GM12865 (cell line): Measurements from ENCODE around the gene C18orf54.
"Not testable (repeated sequence)": the region's sequence is repeated elsewhere in the genome, so short reads cannot be mapped to it uniquely, and the experiment has no call there.

Experiments
- DNase-seq: peaks from one replicate; pipeline ENCODE4 v3.0.0; 2010; ENCODE audit warnings: low read depth
- H3K4me3 ChIP-seq: 2 replicates; pipeline ENCODE4 v1.5.1; 2011; ENCODE audit warnings: mild to moderate bottlenecking, low read depth, low read length, control low read depth
- TF ChIP-seq, protein P1 (sequence below): IDR thresholded peaks from 2 replicates; pipeline ENCODE4 v1.5.1; 2011; ENCODE audit warnings: low read length, control low read depth, low read depth, inconsistent platforms; ENCODE audit not compliant: insufficient read depth; ENCODE audit errors: missing control alignments

Gene C18orf54

DNA sequence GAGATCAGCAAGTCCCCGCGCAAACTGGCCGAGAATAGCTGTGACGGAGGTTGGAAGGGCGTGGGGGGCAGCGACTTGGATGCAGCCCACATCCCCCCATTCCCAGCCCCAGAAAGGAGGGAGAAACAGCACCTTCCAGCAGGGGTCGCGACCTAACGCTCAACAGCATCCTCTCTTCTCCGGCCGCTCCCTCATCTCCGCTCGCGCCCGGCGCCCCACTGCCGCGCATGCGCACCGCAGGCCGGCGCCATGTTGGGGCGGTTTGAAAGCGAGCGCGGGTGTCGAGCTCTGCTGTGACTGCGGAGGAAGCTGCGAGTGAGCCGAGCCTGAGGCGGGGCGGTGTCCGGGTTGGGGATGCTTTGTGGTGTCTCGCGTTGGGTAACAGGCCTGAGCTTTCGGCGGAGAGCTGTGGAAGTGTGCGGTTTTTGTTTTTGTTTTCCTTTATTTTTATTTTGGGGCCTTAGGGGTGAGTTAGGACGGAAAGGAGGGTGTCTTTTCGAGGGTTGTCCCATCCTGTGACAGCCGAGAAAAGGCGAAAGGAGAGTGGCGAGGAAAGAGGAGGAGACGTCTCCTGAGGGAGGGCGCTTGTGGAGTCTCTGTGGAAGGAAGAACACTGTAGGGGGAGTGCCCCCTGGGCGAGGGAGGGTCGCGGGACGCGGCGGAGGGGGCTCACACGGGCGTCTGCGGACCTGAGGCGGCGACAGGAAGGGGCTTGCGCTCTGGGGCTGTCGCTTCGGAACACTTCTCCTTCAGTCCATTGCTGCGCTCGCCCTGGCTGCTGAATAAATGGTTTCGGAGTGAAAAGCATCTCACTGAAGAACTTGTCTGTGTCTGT, at the start of gene C18orf54, which contains the start of gene STARD6:
C18orf54 (plus strand) TSS at position 247 of the 835 bp plus-strand sequence. CDS start 2,667 bp downstream, outside the sequence.
STARD6 (minus strand) TSS at position 199 of the 835 bp plus-strand sequence. CDS start 3,285 bp downstream, outside the sequence.
- TF ChIP-seq, protein P1, sequence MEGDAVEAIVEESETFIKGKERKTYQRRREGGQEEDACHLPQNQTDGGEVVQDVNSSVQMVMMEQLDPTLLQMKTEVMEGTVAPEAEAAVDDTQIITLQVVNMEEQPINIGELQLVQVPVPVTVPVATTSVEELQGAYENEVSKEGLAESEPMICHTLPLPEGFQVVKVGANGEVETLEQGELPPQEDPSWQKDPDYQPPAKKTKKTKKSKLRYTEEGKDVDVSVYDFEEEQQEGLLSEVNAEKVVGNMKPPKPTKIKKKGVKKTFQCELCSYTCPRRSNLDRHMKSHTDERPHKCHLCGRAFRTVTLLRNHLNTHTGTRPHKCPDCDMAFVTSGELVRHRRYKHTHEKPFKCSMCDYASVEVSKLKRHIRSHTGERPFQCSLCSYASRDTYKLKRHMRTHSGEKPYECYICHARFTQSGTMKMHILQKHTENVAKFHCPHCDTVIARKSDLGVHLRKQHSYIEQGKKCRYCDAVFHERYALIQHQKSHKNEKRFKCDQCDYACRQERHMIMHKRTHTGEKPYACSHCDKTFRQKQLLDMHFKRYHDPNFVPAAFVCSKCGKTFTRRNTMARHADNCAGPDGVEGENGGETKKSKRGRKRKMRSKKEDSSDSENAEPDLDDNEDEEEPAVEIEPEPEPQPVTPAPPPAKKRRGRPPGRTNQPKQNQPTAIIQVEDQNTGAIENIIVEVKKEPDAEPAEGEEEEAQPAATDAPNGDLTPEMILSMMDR, result peak; percentile 64
- H3K4me3 ChIP-seq, result peak within 1 kb of the TSS; percentile 82

DNA sequence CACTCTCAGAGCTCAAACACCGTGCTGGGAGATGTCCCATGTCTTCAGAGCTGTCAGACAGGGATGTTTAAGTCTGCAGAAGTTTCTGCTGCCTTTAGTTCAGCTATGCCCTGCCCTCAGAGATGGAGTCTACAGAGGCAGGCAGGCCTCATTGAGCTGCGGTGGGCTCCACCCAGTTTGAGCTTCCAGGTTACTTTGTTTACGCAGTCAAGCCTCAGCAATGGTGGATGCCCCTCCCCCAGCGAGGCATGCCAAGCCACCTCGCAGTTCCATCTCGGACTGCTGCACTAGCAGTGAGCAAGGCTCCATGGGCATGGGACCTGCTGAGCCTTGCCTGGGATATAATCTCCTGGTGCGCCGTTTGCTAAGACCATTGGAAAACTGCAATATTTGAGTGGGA, 48.1 kb upstream of the C18orf54 start:
- H3K4me3 ChIP-seq, DNase-seq: not testable (repeated sequence)

More for the DNA sequence above, at the start of gene C18orf54, which contains the start of gene STARD6:
- peak; percentile 96 for DNase-seq

- no peak for DNase-seq
- H3K4me3 ChIP-seq, result no peak overlapping the region
- TF ChIP-seq, protein P1, result no peak
These were observed 41.5 kb upstream of the C18orf54 start for GRCh38 chr18:54316071-54316820.

- TF ChIP-seq, protein P1, result no peak
- DNase-seq, result no peak
- H3K4me3 ChIP-seq, result no peak overlapping the region
These were observed 34.1 kb upstream of the C18orf54 start for GRCh38 chr18:54323561-54323960.

GRCh38 chr18:54323970-54324369, 33.7 kb upstream of the C18orf54 start:
- DNase-seq, result no peak
- H3K4me3 ChIP-seq, result no peak overlapping the region
- TF ChIP-seq, protein P1, result no peak

DNA sequence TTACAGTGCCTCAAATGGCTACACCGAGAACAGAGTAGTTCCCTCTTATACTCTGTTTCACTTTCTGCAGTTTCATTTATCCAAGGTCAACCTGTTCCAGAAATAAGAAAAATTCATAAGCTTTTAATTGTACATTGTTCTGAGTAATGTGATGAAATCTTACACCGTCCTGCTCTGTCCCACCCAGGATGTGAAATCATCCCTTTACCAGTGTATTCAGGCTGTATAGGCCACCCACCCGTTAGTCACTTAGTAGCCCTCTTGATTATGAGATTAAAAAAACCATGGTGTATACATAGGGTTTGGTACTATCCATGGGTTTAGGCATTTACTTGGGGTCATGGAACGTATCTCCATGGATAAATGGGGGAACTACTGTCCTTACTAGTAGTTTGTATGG, 29.9 kb upstream of the C18orf54 start:
- no peak overlapping the region for H3K4me3 ChIP-seq
- TF ChIP-seq, protein P1, result no peak
- DNase-seq, result no peak

GRCh38 chr18:54329787-54330186, 27.9 kb upstream of the C18orf54 start:
- H3K4me3 ChIP-seq, result no peak overlapping the region
- DNase-seq, result no peak
- TF ChIP-seq, protein P1, result no peak
